ENCODE results near the gene PKNOX2.

Gene PKNOX2

DNA sequence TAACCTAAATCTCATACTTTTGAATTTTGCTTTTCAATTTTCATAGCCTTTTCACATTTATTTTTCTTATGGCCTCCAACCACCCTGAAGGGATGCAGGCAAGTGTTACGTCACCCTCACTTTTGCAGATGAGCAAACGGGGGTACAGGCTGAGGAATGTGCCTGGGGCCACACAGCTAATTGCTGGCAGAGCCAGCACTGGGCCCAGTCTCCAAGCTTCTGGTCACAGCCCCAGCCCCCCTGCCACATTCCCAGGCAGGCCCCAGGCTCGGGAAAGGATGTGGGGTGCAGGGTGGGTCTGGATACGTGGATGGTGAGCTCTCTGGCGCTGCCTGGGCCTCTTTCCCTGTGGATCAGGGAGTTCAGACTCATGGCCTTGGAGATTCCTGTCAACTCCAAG is 138.6 kb downstream of the PKNOX2 start:
- no peak for DNase-seq (ENCODE audit: low read depth in 1 of 2, low spot score in 1 of 2)
- Histone ChIP-seq H3K4me3 (replicated peaks; ENCODE audit: insufficient read depth, low read length) (no peak overlapping the region), H3K27me3 (ENCODE audit: insufficient read depth, poor library complexity, severe bottlenecking) (no peaks in the 10 kb centered on the region), H3K27ac (replicated peaks) (no peak overlapping the region)
- TF ChIP-seq GABPA (IDR thresholded peaks at IDR 0.05; ENCODE audit: low read depth) = no peak
- no peak for TF ChIP-seq POLR2AphosphoS5 (IDR thresholded peaks at IDR 0.05; ENCODE audit: low read depth)
- TF ChIP-seq, protein P1, sequence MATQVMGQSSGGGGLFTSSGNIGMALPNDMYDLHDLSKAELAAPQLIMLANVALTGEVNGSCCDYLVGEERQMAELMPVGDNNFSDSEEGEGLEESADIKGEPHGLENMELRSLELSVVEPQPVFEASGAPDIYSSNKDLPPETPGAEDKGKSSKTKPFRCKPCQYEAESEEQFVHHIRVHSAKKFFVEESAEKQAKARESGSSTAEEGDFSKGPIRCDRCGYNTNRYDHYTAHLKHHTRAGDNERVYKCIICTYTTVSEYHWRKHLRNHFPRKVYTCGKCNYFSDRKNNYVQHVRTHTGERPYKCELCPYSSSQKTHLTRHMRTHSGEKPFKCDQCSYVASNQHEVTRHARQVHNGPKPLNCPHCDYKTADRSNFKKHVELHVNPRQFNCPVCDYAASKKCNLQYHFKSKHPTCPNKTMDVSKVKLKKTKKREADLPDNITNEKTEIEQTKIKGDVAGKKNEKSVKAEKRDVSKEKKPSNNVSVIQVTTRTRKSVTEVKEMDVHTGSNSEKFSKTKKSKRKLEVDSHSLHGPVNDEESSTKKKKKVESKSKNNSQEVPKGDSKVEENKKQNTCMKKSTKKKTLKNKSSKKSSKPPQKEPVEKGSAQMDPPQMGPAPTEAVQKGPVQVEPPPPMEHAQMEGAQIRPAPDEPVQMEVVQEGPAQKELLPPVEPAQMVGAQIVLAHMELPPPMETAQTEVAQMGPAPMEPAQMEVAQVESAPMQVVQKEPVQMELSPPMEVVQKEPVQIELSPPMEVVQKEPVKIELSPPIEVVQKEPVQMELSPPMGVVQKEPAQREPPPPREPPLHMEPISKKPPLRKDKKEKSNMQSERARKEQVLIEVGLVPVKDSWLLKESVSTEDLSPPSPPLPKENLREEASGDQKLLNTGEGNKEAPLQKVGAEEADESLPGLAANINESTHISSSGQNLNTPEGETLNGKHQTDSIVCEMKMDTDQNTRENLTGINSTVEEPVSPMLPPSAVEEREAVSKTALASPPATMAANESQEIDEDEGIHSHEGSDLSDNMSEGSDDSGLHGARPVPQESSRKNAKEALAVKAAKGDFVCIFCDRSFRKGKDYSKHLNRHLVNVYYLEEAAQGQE (IDR thresholded peaks at IDR 0.05; ENCODE audit: insufficient replicate concordance, low read depth) = no peak
- TF ChIP-seq, protein P2, sequence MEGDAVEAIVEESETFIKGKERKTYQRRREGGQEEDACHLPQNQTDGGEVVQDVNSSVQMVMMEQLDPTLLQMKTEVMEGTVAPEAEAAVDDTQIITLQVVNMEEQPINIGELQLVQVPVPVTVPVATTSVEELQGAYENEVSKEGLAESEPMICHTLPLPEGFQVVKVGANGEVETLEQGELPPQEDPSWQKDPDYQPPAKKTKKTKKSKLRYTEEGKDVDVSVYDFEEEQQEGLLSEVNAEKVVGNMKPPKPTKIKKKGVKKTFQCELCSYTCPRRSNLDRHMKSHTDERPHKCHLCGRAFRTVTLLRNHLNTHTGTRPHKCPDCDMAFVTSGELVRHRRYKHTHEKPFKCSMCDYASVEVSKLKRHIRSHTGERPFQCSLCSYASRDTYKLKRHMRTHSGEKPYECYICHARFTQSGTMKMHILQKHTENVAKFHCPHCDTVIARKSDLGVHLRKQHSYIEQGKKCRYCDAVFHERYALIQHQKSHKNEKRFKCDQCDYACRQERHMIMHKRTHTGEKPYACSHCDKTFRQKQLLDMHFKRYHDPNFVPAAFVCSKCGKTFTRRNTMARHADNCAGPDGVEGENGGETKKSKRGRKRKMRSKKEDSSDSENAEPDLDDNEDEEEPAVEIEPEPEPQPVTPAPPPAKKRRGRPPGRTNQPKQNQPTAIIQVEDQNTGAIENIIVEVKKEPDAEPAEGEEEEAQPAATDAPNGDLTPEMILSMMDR (IDR thresholded peaks at IDR 0.05; ENCODE audit: insufficient read depth, low read length) = no peak
- no peak for TF ChIP-seq SPI1 (IDR thresholded peaks at IDR 0.05; ENCODE audit: borderline replicate concordance, low read depth)

DNA sequence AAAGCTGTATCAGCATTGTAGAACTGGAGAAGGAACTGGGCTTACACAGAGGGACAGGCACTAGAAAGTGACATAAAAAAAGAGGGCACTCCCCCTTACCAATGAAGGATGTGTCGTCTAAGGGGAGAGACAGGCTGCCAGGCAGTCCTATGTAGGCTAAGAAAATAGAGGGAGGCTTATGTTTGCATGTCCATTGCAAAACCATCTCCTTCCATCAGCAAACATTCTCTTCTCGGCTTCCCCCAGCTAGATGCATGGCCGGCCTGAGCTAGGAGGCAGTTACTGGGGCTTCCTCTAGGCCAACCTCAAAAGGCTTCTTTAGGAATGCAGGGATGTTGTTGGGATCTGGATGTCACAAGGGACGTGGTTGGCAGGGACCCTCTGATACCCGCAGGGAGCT is 139.1 kb downstream of the PKNOX2 start:
- Histone ChIP-seq H3K4me3 (replicated peaks; ENCODE audit: insufficient read depth, low read length) (no peak overlapping the region), H3K27me3 (ENCODE audit: insufficient read depth, poor library complexity, severe bottlenecking) (no peaks in the 10 kb centered on the region), H3K27ac (replicated peaks) (no peak overlapping the region)
- DNase-seq (ENCODE audit: low read depth in 1 of 2, low spot score in 1 of 2) = no peak
- no peak for TF ChIP-seq GABPA (IDR thresholded peaks at IDR 0.05; ENCODE audit: low read depth)
- TF ChIP-seq, protein P2 (IDR thresholded peaks at IDR 0.05; ENCODE audit: insufficient read depth, low read length) = no peak
- TF ChIP-seq POLR2AphosphoS5 (IDR thresholded peaks at IDR 0.05; ENCODE audit: low read depth) = no peak
- TF ChIP-seq SPI1 (IDR thresholded peaks at IDR 0.05; ENCODE audit: borderline replicate concordance, low read depth) = no peak
- TF ChIP-seq, protein P1 (IDR thresholded peaks at IDR 0.05; ENCODE audit: insufficient replicate concordance, low read depth) = no peak

DNA sequence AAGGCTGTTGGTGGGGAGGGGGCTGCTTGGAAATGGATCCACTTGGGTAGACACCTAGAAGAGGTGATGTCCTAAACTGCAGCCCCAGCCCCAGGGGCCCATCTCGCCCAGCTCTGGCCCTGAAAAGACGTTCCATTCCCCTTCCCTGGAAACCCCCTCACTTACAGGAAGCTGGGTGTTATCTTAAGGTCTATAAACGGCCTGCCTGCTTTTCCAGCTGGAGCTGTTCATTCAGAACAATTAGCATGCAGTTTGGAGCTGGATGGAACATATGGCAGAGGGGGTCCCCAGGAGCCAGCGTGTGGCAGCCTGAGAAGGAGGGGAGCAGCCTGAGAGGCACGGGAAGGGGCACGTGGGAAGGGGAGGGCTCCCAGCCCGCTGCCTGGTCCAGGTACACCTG is 139.6 kb downstream of the PKNOX2 start:
- no peak for TF ChIP-seq GABPA (IDR thresholded peaks at IDR 0.05; ENCODE audit: low read depth)
- TF ChIP-seq POLR2AphosphoS5 (IDR thresholded peaks at IDR 0.05; ENCODE audit: low read depth) = no peak
- TF ChIP-seq, protein P1 (IDR thresholded peaks at IDR 0.05; ENCODE audit: insufficient replicate concordance, low read depth) = no peak
- Histone ChIP-seq H3K4me3 (replicated peaks; ENCODE audit: insufficient read depth, low read length) (no peak overlapping the region), H3K27me3 (ENCODE audit: insufficient read depth, poor library complexity, severe bottlenecking) (no peaks in the 10 kb centered on the region), H3K27ac (replicated peaks) (no peak overlapping the region)
- DNase-seq (ENCODE audit: low read depth in 1 of 2, low spot score in 1 of 2) = no peak
